HG02981 (cell line): Measurements from ENCODE around the gene CDC42EP1.
"Not testable (repeated sequence)": the region's sequence is repeated elsewhere in the genome, so short reads cannot be mapped to it uniquely, and the experiment has no call there.

Experiments
- ATAC-seq: cut with Tn5 transposase; IDR thresholded peaks from one replicate; pipeline ENCODE4 v1.9.1; 2021; ENCODE audit warnings: mild to moderate bottlenecking, moderate library complexity; ENCODE audit not compliant: unreplicated experiment

The CDC42EP1 gene

DNA sequence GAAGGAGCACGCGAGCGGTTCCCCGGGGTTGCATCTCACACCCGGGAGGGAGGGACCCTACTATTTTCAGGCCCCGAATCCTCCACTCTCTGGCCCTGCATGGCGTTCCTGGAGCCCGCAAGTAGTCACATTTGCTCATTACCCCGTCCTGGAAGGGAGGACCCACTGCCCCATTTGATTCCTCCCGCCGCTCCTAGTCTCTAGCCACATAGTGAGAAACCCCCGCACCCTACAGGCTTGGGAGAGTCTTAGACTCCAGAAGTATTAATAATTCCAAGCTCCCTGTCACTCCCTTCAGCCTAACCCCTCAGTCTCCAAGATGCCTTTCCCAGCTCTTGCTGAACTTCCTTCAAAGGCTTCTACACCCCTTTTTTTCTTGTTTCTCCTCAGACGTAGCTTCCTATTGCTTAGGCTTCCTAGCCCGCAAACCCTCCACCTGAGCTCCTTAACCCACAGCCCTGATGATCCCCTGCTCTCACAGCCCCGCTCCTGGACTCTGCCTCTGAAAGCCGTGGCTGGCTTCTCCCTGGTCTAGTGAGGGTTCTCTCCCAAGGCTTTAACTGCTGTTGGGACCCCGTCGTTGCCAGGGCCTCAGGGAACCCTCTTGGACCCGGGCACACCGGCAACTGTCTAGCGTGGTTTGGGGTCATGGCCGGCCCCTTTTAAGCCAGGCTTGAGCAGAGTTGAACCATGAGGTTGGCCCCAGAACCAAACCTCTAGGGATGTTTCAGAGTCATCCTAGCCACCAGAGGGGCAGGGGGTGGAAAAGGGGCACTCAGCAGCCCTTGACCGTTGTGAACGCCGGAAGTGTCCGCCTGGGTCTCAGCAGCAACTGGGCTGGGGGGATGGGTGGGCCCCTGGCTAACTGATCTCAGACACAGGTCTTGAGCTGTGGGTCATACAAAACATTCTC, 49.2 kb downstream of the CDC42EP1 start:
- ATAC-seq, result no peak

DNA sequence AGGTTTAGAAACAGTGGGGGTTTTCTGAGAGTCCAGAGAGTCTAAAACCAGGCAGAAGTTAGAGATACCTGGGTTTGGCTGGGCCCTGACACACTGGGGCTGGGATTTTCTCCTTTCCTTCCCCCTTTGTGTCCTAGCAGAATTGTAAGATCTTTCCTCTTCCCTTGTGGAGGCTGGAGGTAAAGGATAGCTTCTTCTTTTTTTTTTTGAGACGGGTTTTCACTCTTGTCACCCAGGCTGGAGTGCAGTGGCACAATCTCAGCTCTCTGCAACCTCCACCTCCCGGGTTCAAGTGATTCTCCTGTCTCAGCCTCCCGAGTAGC, 49.8 kb downstream of the CDC42EP1 start:
- ATAC-seq, result not testable (repeated sequence)

DNA sequence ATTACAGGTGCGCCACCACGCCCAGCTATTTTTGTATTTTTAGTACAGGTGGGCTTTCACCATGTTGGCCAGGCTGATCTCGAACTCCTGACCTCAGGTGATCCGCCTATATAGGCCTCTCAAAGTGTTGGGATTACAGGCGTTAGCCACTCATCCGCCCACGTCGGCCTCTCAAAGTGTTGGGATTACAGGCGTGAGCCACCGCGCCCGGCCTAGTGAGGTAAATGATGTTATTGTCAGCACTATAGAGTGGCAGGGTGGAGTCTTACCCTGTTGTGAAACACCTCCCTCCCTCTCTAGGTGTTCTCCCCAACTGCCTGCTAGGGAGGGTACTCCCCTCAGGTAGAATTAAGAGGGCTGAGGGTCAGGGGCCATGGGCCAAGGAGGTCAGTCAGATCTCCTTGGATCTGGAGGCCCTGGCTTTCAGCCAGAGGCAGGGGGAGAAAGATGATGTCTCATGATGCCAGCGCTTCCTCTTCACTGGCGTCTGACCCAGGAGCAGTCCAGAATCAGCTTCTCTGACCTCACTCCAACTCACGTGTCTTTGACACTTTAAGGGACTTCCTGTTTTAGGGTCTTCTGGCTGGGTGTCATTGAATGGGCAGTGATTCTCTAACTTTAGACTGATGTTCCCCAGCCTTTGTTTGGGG, 50.3 kb downstream of the CDC42EP1 start:
- ATAC-seq, result no peak

DNA sequence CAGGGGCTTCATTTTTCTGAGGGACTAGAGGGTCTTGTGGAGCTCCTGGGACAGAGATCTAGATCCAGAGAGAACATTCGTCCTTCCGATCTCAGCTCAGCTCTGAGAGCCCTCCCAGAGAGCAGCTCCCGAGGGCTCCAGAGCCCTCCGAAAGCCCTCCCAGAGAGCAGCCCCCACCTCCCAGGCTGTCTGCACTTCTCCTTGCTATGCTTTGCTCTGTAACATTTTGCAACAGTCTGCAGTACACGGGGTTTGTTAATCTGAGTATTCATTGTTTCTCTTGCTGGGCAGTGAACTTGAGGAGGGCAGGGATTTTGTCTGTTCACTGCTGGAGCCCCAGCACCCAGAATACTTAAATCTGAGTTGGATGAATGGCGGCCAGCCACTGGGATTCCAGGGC, 50.9 kb downstream of the CDC42EP1 start:
- ATAC-seq, result no peak

DNA sequence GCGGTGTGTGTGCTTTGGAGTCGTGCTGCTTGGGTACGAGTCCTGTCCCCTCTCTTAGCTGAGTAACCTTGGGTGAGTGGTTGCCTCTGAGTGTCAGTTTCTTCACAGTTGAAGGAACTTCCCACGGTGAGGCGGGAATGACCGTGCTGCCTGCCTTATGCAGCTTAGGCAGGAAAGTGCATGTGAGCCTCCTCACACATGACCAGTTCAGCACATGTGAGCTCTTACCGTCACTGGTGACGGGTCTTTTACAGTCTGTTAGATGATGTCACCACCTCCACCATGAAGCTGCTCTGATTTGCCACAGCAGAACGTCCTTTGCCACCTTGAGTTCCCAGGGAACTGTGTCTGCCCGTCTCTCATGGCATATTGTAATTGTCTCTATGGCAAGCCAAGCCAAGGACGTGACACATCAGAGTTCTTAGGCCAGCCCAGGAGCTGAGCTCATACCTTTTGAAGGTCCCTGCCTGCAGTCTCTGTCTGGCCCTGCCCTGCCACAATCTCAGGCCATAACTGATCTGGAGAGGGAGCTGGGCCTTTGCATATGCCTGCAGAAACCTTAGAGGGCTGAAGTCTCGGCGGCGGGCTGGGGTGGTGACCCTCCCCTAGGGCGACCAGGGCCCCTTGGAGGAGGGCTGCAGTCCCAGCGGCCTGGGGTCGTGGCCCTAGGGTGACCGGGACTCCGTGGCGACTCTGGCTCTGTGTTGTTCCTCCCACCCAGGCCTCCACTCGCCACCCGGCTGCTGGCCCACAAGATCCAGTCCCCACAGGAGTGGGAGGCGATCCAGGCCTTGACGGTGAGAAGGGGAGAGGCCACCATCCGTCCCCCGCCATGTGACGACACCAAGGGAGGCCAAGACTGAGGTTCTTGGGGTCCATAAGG, 56.2 kb downstream of the CDC42EP1 start:
- no peak for ATAC-seq

DNA sequence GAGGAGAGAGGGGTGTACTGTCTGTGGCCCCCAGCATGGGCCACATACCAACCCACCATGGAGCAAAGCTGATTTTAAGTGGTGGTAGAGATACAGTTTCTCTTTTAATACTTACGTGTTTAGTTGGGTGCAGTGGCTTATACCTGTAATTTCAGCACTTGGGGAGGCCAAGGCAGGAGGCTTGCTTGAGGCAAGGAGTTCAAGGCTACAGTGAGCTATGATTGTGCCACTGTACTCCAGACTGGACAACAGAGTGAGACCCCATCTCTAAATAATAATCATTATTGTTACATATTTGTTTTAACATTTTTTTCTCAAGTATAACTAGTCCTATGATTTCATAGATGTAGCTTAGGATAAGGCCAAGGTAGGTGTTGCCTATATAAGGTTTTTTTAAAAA, 57.2 kb downstream of the CDC42EP1 start:
- ATAC-seq, result no peak

DNA sequence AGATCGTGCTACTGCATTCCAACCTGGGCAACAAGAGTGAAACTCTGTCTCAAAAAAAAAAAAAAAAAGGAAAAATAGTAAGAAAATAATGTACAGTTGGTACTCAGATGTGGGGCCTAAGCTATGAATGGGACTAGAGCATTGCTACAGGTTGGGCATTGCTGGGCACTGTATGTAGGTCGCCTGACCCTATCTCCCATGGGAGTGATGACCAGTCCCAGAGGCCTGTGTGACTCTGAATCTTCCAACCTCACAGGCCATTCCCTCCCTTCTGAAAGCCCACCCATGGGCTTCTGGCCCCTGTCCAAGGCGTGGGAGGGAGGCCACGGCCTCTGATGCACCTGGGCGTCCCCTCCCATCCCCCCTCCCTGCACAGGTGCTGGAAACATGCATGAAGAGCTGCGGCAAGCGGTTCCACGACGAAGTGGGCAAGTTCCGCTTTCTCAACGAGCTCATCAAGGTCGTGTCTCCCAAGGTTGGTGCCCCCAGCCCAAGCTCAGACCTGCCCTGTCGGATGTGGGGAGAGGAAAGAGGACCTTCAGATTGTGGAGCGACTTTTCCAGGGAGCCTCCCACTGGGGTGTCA, 57.9 kb downstream of the CDC42EP1 start:
- no peak for ATAC-seq

DNA sequence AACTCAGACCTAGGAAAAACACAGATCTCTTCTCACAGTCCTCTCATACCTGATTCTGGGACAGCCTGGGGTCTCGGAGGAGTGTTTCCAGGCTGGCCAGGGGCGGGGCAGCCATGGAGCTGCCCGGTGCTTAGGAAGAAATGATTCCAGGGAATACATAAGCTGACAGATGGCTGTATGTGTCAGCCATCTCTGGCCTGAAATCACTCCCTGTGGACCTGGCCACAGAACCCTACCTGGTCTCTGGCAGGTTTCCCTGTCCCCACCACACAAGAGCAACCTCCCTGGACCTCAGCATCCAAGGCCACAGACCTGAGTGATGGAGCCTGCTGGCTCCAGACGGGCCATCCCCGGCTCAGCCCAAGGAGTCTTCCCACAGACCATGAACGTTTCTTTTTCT, 58.4 kb downstream of the CDC42EP1 start:
- ATAC-seq, result no peak
